ENCODE results near the gene RNF26.

DNA sequence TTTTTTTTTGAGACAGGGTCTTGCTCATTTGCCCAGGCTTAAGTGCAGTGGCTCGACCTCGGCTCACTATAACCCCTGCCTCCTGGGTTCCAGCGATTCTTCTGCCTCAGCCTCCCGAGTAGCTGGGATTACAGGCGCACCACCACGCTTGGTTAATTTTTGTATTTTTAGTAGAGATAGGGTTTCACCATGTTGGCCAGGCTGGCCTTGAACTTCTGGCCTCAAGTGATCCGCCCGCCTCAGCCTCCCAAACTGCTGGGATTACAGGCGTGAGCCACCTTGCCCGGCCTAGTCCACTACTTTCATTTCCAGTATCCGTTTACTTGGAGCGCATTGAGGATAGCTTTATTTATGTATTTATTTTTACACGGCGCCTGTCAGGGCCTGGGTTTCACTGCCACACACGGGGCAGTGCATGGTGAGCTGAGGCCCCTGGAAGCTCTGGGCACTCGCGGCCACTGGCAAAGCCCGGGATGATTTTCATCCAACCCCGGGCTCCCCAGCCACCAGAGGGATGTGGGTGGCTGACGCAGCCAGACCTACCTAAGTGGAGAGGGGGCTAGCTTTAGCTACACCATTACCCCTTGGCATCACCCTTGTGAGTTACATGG lies 11.3 kb upstream of the RNF26 start:
- TF ChIP-seq, protein P1, sequence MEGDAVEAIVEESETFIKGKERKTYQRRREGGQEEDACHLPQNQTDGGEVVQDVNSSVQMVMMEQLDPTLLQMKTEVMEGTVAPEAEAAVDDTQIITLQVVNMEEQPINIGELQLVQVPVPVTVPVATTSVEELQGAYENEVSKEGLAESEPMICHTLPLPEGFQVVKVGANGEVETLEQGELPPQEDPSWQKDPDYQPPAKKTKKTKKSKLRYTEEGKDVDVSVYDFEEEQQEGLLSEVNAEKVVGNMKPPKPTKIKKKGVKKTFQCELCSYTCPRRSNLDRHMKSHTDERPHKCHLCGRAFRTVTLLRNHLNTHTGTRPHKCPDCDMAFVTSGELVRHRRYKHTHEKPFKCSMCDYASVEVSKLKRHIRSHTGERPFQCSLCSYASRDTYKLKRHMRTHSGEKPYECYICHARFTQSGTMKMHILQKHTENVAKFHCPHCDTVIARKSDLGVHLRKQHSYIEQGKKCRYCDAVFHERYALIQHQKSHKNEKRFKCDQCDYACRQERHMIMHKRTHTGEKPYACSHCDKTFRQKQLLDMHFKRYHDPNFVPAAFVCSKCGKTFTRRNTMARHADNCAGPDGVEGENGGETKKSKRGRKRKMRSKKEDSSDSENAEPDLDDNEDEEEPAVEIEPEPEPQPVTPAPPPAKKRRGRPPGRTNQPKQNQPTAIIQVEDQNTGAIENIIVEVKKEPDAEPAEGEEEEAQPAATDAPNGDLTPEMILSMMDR (IDR thresholded peaks at IDR 0.05): no peak
- no peak for TF ChIP-seq POLR2A (IDR thresholded peaks at IDR 0.05)
